T follicular helper cell (primary cell): ENCODE data around the gene NLRX1.
"Not testable (repeated sequence)": the region's sequence is repeated elsewhere in the genome, so short reads cannot be mapped to it uniquely, and the experiment has no call there.

Experiments
- DNase-seq: peaks from one replicate; pipeline ENCODE4 v3.0.0-alpha.2; 2020; ENCODE audit warnings: low read depth

NLRX1 gene

GRCh38 chr11:119210050-119210449 lies 41.5 kb downstream of the NLRX1 start:
- no peak for DNase-seq

- no peak for DNase-seq
Observed at GRCh38 chr11:119218141-119218878, 49.8 kb downstream of the NLRX1 start.

- no peak for DNase-seq
Observed at GRCh38 chr11:119222308-119222707, 53.8 kb downstream of the NLRX1 start.

GRCh38 chr11:119222891-119223290 lies 54.4 kb downstream of the NLRX1 start:
- no peak for DNase-seq

GRCh38 chr11:119223856-119224255 lies 55.3 kb downstream of the NLRX1 start:
- DNase-seq = no peak

GRCh38 chr11:119228535-119229287 lies 60.2 kb downstream of the NLRX1 start:
- DNase-seq = not testable (repeated sequence)

- DNase-seq = no peak
Observed at GRCh38 chr11:119229288-119229672, 60.8 kb downstream of the NLRX1 start.

GRCh38 chr11:119229741-119230140 lies 61.2 kb downstream of the NLRX1 start:
- DNase-seq = no peak
